ENCODE results near the gene ALOX15.
"Not testable (repeated sequence)": the region's sequence is repeated elsewhere in the genome, so short reads cannot be mapped to it uniquely, and the experiment has no call there.

Gene ALOX15

DNA sequence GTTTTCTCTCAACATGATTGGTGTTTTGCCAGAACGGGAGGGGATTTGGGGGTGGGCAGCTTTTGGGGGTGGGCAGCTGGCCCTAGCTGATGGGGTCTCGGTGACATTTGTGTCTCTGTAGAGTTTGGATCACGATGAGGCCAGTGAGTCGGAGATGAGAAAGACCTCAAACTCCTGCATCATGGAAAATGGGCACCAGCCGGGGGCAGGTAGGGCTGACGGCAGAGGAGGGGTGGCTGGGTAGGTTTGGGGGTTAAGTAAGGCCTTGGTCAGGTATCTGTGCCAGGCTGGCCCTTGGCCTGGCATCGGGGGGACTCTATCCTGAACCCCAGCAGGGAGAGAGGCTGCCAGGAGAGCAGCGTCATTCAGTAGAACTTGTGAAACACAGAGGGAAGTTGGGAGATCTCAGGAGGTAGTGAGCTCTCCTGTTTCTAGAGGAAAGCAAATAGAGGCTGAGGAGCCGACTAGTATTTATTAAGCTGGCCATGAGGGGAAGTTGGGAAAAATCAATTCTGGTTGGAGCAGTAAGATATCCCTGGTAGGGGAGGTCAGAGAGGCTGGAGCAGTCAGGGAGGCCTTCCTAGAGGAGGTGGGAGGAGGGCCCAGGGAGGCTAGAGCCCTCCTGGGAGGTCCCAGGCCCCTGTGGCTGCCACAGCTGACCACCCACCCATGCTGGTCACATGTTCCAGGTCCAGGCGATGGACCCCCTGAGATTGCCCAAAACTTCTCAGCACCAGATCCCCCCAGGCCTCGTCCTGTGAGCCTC lies 49.1 kb downstream of the ALOX15 start:
- no peak for DNase-seq (ENCODE audit: low read depth)

GRCh38 chr17:4591529-4591928 lies 49.9 kb downstream of the ALOX15 start:
- no peak for DNase-seq (ENCODE audit: low read depth)

GRCh38 chr17:4590981-4591453 lies 50.5 kb downstream of the ALOX15 start:
- no peak for DNase-seq (ENCODE audit: low read depth)

- not testable (repeated sequence) for DNase-seq (ENCODE audit: low read depth)
Measured at GRCh38 chr17:4590042-4590441, 51.4 kb downstream of the ALOX15 start.

- DNase-seq (ENCODE audit: low read depth): no peak
Measured at GRCh38 chr17:4588898-4589625, 52.4 kb downstream of the ALOX15 start.

- no peak for DNase-seq (ENCODE audit: low read depth)
Measured at GRCh38 chr17:4588391-4588790, 53.1 kb downstream of the ALOX15 start.

DNA sequence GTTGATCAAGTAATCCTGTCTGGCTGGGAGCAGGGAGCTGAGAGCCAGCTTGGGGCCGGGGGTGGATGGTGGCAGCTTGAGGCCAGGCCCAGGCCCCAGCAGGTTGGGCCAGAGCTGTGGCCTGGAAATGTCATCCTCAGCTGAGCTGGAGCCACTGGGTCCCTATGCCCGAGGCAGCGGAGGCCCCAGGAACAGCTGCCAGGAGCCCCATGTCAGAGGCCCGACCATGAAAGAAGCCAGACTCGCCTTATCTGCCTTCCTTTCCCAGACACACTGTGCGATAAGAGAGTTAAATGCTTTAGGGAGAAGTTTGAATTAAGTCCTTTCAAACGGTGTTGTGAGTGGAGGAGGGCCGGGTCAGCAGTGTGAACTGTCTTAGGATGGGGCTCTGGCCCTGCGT lies 53.7 kb downstream of the ALOX15 start:
- DNase-seq (ENCODE audit: low read depth): no peak

DNA sequence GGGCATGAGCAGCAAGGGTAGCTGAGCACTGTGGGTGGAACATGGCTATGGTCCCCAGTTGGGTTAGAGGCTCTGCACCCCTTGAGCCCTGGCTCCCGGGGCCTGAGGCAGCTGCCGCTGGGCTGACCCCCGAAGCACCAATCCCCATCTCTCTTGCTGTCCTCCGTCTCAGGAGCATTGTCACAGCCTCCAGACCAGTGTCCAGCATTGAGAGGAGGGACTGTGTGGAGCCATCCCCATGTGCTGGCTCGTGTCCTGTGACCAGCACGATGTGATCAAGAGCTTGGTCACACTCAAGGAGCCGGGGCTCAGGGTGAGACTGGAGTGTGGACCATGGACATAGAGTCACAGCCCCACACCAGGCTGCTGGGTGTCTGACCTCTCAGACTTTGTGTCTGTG lies 54.3 kb downstream of the ALOX15 start:
- no peak for DNase-seq (ENCODE audit: low read depth)

DNA sequence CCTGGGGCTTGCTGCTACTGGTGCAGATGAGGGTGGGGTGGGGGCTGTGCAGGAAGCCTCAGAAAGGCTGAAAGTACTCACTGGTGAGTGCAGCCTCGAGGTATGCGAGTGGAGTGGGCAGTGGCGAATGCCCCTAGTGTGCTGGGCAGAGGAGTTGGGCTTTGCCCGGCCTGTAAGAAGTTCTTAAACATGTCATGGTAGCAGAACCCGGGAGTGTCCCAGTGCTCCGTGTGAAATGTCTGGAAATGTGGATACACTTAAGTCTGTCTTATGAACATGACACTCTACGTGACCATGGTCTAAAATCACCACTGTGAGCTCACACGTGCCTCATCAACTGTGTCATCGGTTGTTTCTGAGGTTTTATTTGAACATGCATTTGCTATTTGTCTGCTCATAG lies 55.4 kb downstream of the ALOX15 start:
- no peak for DNase-seq (ENCODE audit: low read depth)

DNA sequence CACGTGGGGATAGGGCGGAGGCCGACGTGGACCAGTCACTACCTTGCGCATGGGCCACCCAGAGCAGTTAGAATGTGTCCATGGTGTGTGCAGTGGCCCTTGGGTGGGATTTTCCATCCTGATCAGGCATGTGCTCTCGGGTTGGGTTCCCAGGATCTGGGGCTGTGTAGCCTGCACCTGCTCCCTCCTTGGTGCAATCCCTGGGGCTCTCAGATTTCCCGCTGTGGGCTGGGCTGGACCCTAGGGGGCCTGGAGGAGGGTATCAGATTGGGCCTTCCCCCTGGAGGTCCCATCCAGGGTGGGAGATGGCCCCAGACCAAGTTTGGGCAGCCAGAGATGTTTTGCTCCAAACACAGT lies 55.9 kb downstream of the ALOX15 start:
- no peak for DNase-seq (ENCODE audit: low read depth)

- no peak for DNase-seq (ENCODE audit: low read depth)
Measured at GRCh38 chr17:4584917-4585637, 56.4 kb downstream of the ALOX15 start.

- no peak for DNase-seq (ENCODE audit: low read depth)
Measured at GRCh38 chr17:4584101-4584916, 57.2 kb downstream of the ALOX15 start, which contains the start of gene SMTNL2. SMTNL2 (plus strand) TSS chr17:4584529; CDS start chr17:4584606, 77 bp downstream.

- no peak for DNase-seq (ENCODE audit: low read depth)
Measured at GRCh38 chr17:4583782-4584100, 57.7 kb downstream of the ALOX15 start.

- no peak for DNase-seq (ENCODE audit: low read depth)
Measured at GRCh38 chr17:4583206-4583605, 58.3 kb downstream of the ALOX15 start.

GRCh38 chr17:4582691-4583090 lies 58.8 kb downstream of the ALOX15 start:
- DNase-seq (ENCODE audit: low read depth): no peak

DNA sequence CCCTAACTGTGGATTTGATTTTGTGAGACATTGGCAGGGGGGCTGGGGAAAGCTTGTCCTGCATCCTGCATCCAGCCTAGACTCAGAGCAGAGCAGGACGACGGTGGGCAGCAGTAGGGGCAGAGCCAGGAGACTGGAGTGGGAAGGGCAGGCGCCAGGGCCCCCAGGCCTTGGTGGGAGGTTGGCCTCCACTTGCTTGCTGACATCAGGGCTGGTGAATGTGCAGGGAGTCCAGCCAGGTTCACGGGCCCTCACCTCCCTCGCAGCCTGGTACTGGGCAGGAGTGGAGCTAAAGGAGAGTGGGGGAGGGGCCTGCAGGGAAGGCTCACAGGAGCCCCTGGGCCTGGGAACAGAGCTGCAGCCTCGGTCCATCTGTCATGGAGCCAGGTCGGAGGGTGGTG lies 59.4 kb downstream of the ALOX15 start:
- DNase-seq (ENCODE audit: low read depth): no peak

Measured in activated T-helper 1 cell treated with Interleukin-2 at 50 U/mL for 16 hours (primary cell).